ENCODE results near the gene POM121L12.

POM121L12 gene

GRCh38 chr7:53035499-53036412, at the start of gene POM121L12:
Gene POM121L12 (plus strand): TSS chr7:53035633. CDS start chr7:53035672, 39 bp downstream.
- Histone ChIP-seq H3K9ac (ENCODE audit: low read length) (no peak within 1 kb of the TSS), H4K20me1 (ENCODE audit: insufficient read depth, low read length) (no peaks in the 10 kb centered on the region), H3K27ac (ENCODE audit: low read depth, low read length, poor library complexity, severe bottlenecking) (no peak within 1 kb of the TSS), H3F3A (ENCODE audit: insufficient read depth, low read length) (no peaks in the 10 kb centered on the region), H3K4me3 (ENCODE audit: low read depth, low read length, poor library complexity, severe bottlenecking) (no peak within 1 kb of the TSS), H3K36me3 (ENCODE audit: insufficient read depth, low read length) (no peaks in the 10 kb centered on the region), H3K79me2 (ENCODE audit: insufficient read depth, low read length) (no peaks in the 10 kb centered on the region), H3K9me2 (ENCODE audit: low read depth, low read length) (no peaks in the 10 kb centered on the region), H3K4me2 (ENCODE audit: low read length) (no peak within 1 kb of the TSS), H3K9me3 (ENCODE audit: low read length) (no peaks in the 10 kb centered on the region), H3K27me3 (ENCODE audit: insufficient read depth, low read length) (no peaks in the 10 kb centered on the region), H2AFZ (ENCODE audit: low read length) (no peak within 1 kb of the TSS), H3K4me1 (ENCODE audit: insufficient read depth, low read length, severe bottlenecking) (no peaks in the 10 kb centered on the region)
- TF ChIP-seq EZH2 (IDR thresholded peaks at IDR 0.05; ENCODE audit: borderline replicate concordance, low read length) (no peak), CTCF (IDR thresholded peaks at IDR 0.05; ENCODE audit: low read length) (no peak)

GRCh38 chr7:52992001-52992400, 43.4 kb upstream of the POM121L12 start:
- no peaks in the 10 kb centered on the region for H3F3A ChIP-seq (ENCODE audit: insufficient read depth, low read length)

GRCh38 chr7:52992479-52993162, 42.8 kb upstream of the POM121L12 start:
- Histone ChIP-seq H3K4me3 (ENCODE audit: low read depth, low read length, poor library complexity, severe bottlenecking) (no peak overlapping the region), H3K9ac (ENCODE audit: low read length) (no peak overlapping the region), H3K79me2 (ENCODE audit: insufficient read depth, low read length) (no peaks in the 10 kb centered on the region), H3K9me2 (ENCODE audit: low read depth, low read length) (no peaks in the 10 kb centered on the region), H3F3A (ENCODE audit: insufficient read depth, low read length) (no peaks in the 10 kb centered on the region), H3K36me3 (ENCODE audit: insufficient read depth, low read length) (no peaks in the 10 kb centered on the region), H3K4me1 (ENCODE audit: insufficient read depth, low read length, severe bottlenecking) (no peaks in the 10 kb centered on the region), H3K4me2 (ENCODE audit: low read length) (no peak overlapping the region), H3K27ac (ENCODE audit: low read depth, low read length, poor library complexity, severe bottlenecking) (no peak overlapping the region), H4K20me1 (ENCODE audit: insufficient read depth, low read length) (no peaks in the 10 kb centered on the region), H3K27me3 (ENCODE audit: insufficient read depth, low read length) (no peaks in the 10 kb centered on the region), H2AFZ (ENCODE audit: low read length) (no peak overlapping the region), H3K9me3 (ENCODE audit: low read length) (no peaks in the 10 kb centered on the region)
- TF ChIP-seq CTCF (IDR thresholded peaks at IDR 0.05; ENCODE audit: low read length) (no peak), EZH2 (IDR thresholded peaks at IDR 0.05; ENCODE audit: borderline replicate concordance, low read length) (no peak)

More at GRCh38 chr7:52992001-52992400, 43.4 kb upstream of the POM121L12 start:
- Histone ChIP-seq H3K9me3 (ENCODE audit: low read length) (peaks cover under 1% of the 10 kb centered on the region; the same call in 1 of the 2 replicates), H3K27me3 (ENCODE audit: insufficient read depth, low read length) (no peaks in the 10 kb centered on the region), H3K4me2 (ENCODE audit: low read length) (no peak overlapping the region), H3K36me3 (ENCODE audit: insufficient read depth, low read length) (no peaks in the 10 kb centered on the region), H3K9ac (ENCODE audit: low read length) (no peak overlapping the region), H2AFZ (ENCODE audit: low read length) (no peak overlapping the region), H3K27ac (ENCODE audit: low read depth, low read length, poor library complexity, severe bottlenecking) (no peak overlapping the region), H3K4me3 (ENCODE audit: low read depth, low read length, poor library complexity, severe bottlenecking) (no peak overlapping the region), H3K4me1 (ENCODE audit: insufficient read depth, low read length, severe bottlenecking) (no peaks in the 10 kb centered on the region), H3K9me2 (ENCODE audit: low read depth, low read length) (no peaks in the 10 kb centered on the region), H3K79me2 (ENCODE audit: insufficient read depth, low read length) (no peaks in the 10 kb centered on the region), H4K20me1 (ENCODE audit: insufficient read depth, low read length) (no peaks in the 10 kb centered on the region)
- TF ChIP-seq CTCF (IDR thresholded peaks at IDR 0.05; ENCODE audit: low read length): no peak
- no peak for TF ChIP-seq EZH2 (IDR thresholded peaks at IDR 0.05; ENCODE audit: borderline replicate concordance, low read length)

Data from OCI-LY1 (cell line).